IMR-90 (cell line): Measurements from ENCODE around the gene IQGAP2.

Source experiments
- CHD1 ChIP-seq: IDR thresholded peaks from 2 replicates; pipeline ENCODE4 v1.6.1; 2012; ENCODE audit warnings: low read depth, low read length, improper control_type of control experiment
- POLR2A ChIP-seq: IDR thresholded peaks from 2 replicates; pipeline ENCODE4 v1.6.1; 2012; ENCODE audit warnings: mild to moderate bottlenecking, low read depth, low read length
- SMC3 ChIP-seq: fragments of 150-350 bp; IDR thresholded peaks from 2 replicates; pipeline ENCODE4 v1.6.1; 2016; ENCODE audit warnings: low read depth, mild to moderate bottlenecking, antibody characterized with exemption, low read length, moderate library complexity

GRCh38 chr5:76669245-76669644, 266.2 kb downstream of the IQGAP2 start:
- TF ChIP-seq POLR2A (no peak), SMC3 (no peak), CHD1 (no peak)
